CD4-positive, alpha-beta T cell (primary cell): ENCODE data around the gene OLFM2. TPM values are rescaled to one million over a fixed set of nuclear protein-coding genes. Genes with fewer than 3 reads are reported as not detected.
A peak's percentile ranks its signal among the peaks of the same experiment; 100 is the strongest.

Source experiments
- ATAC-seq: fragments of 200-7000 bp; cut with Tn5 transposase; one replicate; pipeline ENCODE4 v1.10.0; 2022; ENCODE audit warnings: mild to moderate bottlenecking; ENCODE audit not compliant: poor library complexity
- CTCF ChIA-PET: fragments of 350-600 bp; sonication (Branson Sonifier 250); formaldehyde crosslinking; loops from one replicate; lab custom pipeline; 2021; ENCODE audit warnings: antibody characterized with exemption, inconsistent platforms; lab: Charles Lee
- POLR2A ChIA-PET: fragments of 350-600 bp; sonication (Branson Sonifier 250); formaldehyde crosslinking; loops from one replicate; lab custom pipeline; 2021; ENCODE audit warnings: antibody characterized with exemption, inconsistent platforms; lab: Charles Lee
- DNase-seq, 14 experiments: peaks; one replicate each; pipeline ENCODE4 v3.0.0-alpha.2; 2013 to 2020; ENCODE audit warnings: mixed read lengths in 2 of 14
- H3K27ac ChIP-seq, 2 donors: one replicate each; pipeline versions ENCODE4 v1.5.1 to v1.7.0; 2013; ENCODE audit warnings: low read length in 2 of 2, low read depth in 1 of 2, mild to moderate bottlenecking in 1 of 2
- H3K27me3 ChIP-seq, 2 experiments: 1 replicate in 1 of 2; 2 replicates in 1 of 2; pipeline versions ENCODE4 v1.6.1 to v1.7.0; 2013; ENCODE audit warnings: low read length in 2 of 2, control low read depth in 1 of 2, mild to moderate bottlenecking in 1 of 2, moderate library complexity in 1 of 2; ENCODE audit not compliant: insufficient read depth in 2 of 2, control insufficient read depth in 1 of 2
- H3K36me3 ChIP-seq: one replicate; pipeline ENCODE4 v1.6.1; 2013; ENCODE audit warnings: low read length, control low read depth; ENCODE audit not compliant: insufficient read depth
- H3K4me1 ChIP-seq: one replicate; pipeline ENCODE4 v1.6.1; 2013; ENCODE audit warnings: low read length, control low read depth; ENCODE audit not compliant: insufficient read depth
- H3K4me3 ChIP-seq: one replicate; pipeline ENCODE4 v1.5.1; 2013; ENCODE audit warnings: mild to moderate bottlenecking, low read length, moderate library complexity
- H3K9me3 ChIP-seq, 2 experiments: 1 replicate in 1 of 2; 2 replicates in 1 of 2; pipeline versions ENCODE4 v1.6.1 to v1.7.0; 2013; ENCODE audit warnings: low read length in 2 of 2, mild to moderate bottlenecking in 2 of 2, control low read depth in 1 of 2, moderate library complexity in 1 of 2; ENCODE audit not compliant: control insufficient read depth in 1 of 2, insufficient read depth in 1 of 2
- H3K27ac Mint-ChIP-seq: one replicate; pipeline ENCODE4 v1.8.0; 2020; ENCODE audit warnings: mixed read lengths
- H3K27me3 Mint-ChIP-seq: one replicate; pipeline ENCODE4 v1.8.0; 2021; ENCODE audit warnings: mixed read lengths
- H3K36me3 Mint-ChIP-seq: one replicate; pipeline ENCODE4 v1.8.0; 2021; ENCODE audit warnings: low read depth, mixed read lengths
- H3K4me1 Mint-ChIP-seq: one replicate; pipeline ENCODE4 v1.8.0; 2021; ENCODE audit warnings: low read depth, mixed read lengths
- H3K4me3 Mint-ChIP-seq: one replicate; pipeline ENCODE4 v1.8.0; 2020; ENCODE audit warnings: mild to moderate bottlenecking, mixed read lengths
- H3K9me3 Mint-ChIP-seq: one replicate; pipeline ENCODE4 v1.8.0; 2020; ENCODE audit warnings: mixed read lengths
- CTCF ChIP-seq: fragments of 200-600 bp; IDR thresholded peaks from one replicate; pipeline ENCODE4 v1.8.0; 2022; ENCODE audit warnings: antibody characterized with exemption, mild to moderate bottlenecking
- intact Hi-C, 2 experiments: fragments of 100-400 bp; cut with DNase I in 1 of 2; cut with micrococcal nuclease in 1 of 2; formaldehyde crosslinking; loops; one replicate each; pipeline versions ENCODE4 v1.15.1 to v1.9.0; 2023 to 2025; cut with DNase I, micrococcal nuclease
- total RNA-seq, 174 experiments: library from RNA in 2 of 174; stranded (reverse) in 2 of 174; gene quantifications; one replicate each; pipeline ENCODE4 v1.2.3 and lab custom pipeline; 2021 to 2026

OLFM2 gene
- total RNA-seq, 2 experiments from 2014 or later, result 4.1 to 4.8 TPM

- Mint-ChIP-seq H3K27ac (peak overlapping the region; percentile 92), H3K4me1 (peaks cover 36% of the 10 kb centered on the region), H3K9me3 (no peaks in the 10 kb centered on the region), H3K27me3 (no peaks in the 10 kb centered on the region), H3K36me3 (peaks cover 42% of the 10 kb centered on the region), H3K4me3 (peak overlapping the region; percentile 95)
- ATAC-seq (peak; percentile 13), DNase-seq (no peak)
- CTCF ChIA-PET, result interaction anchor here (1.0 kb wide), 1 partner anchor 614 kb away, joined by 3 read pairs; no protein-coding TSS in a partner anchor
- intact Hi-C loops, result loop anchor here (1.0 to 5.0 kb wide), 6 partner anchors 8 to 52 kb away; partner anchors contain the start of genes PIN1 (in 1 of the 2), UBL5 (in 1 of the 2) and ZNF846 (in 1 of the 2)
- Histone ChIP-seq H3K27ac (peak overlapping the region; percentile 48 to 97), H3K4me1 (peaks cover 25% of the 10 kb centered on the region), H3K9me3 (peaks cover 0 to 7% of the 10 kb centered on the region in 2 experiments), H3K27me3 (no peaks in the 10 kb centered on the region), H3K36me3 (peaks cover 5% of the 10 kb centered on the region), H3K4me3 (peak overlapping the region; percentile 95)
- TF ChIP-seq CTCF, result no peak
- POLR2A ChIA-PET, result interaction anchor here (0.7 to 2.0 kb wide), 8 partner anchors 9 to 145 kb away, joined by 3 to 11 read pairs (median 4); partner anchors contain the start of genes PIN1, UBL5, ZNF562 and ZNF846
These were observed 116.8 kb downstream of the OLFM2 start for GRCh38 chr19:9819596-9819909.

GRCh38 chr19:9818734-9819595, 117.3 kb downstream of the OLFM2 start, which contains the start of gene FBXL12:
TSS of gene FBXL12 (minus strand) at chr19:9819079. CDS start at chr19:9818813, 266 bp downstream.
- H3K36me3 Mint-ChIP-seq, result peaks cover 45% of the 10 kb centered on the region
- peaks cover 0 to 7% of the 10 kb centered on the region in 2 experiments for H3K9me3 ChIP-seq
- H3K4me3 ChIP-seq, result peak within 1 kb of the TSS; percentile 95
- peak within 1 kb of the TSS; percentile 92 for H3K27ac Mint-ChIP-seq
- no peak for TF ChIP-seq CTCF
- H3K9me3 Mint-ChIP-seq, result no peaks in the 10 kb centered on the region
- H3K4me1 ChIP-seq, result peaks cover 25% of the 10 kb centered on the region
- ATAC-seq, result peak; percentile 90
- no peaks in the 10 kb centered on the region for H3K27me3 Mint-ChIP-seq
- no peaks in the 10 kb centered on the region for H3K27me3 ChIP-seq
- ChIA-PET POLR2A (interaction anchor here (0.7 to 2.0 kb wide), 10 partner anchors 9 to 1633 kb away, joined by 3 to 11 read pairs (median 4); partner anchors contain the start of genes PIN1, UBL5, ZNF562 and ZNF846), CTCF (interaction anchor here (0.5 to 1.0 kb wide), 2 partner anchors 614 to 1039 kb away, joined by 3 to 4 read pairs; no protein-coding TSS in a partner anchor)
- H3K4me1 Mint-ChIP-seq, result peaks cover 37% of the 10 kb centered on the region
- DNase-seq, result peak; percentile 100
- H3K4me3 Mint-ChIP-seq, result peak within 1 kb of the TSS; percentile 95
- intact Hi-C loops, result loop anchor here (1.0 to 5.0 kb wide), 6 partner anchors 8 to 52 kb away; partner anchors contain the start of genes PIN1 (in 1 of the 2), UBL5 (in 1 of the 2) and ZNF846 (in 1 of the 2)
- peaks cover 5% of the 10 kb centered on the region for H3K36me3 ChIP-seq
- H3K27ac ChIP-seq, result peak within 1 kb of the TSS; percentile 97 to 100

- Mint-ChIP-seq H3K9me3 (no peaks in the 10 kb centered on the region), H3K27me3 (no peaks in the 10 kb centered on the region)
These were observed 118.1 kb downstream of the OLFM2 start for GRCh38 chr19:9818175-9818733.

More at GRCh38 chr19:9818175-9818733, 118.1 kb downstream of the OLFM2 start:
- peaks cover 3% of the 10 kb centered on the region for H3K36me3 ChIP-seq
- peaks cover 0 to 7% of the 10 kb centered on the region in 2 experiments for H3K9me3 ChIP-seq
- no peaks in the 10 kb centered on the region for H3K27me3 ChIP-seq
- POLR2A ChIA-PET, result interaction anchor here (0.6 to 2.0 kb wide), 9 partner anchors 9 to 1634 kb away, joined by 3 to 11 read pairs (median 4); partner anchors contain the start of genes PIN1, UBL5 and ZNF846
- H3K4me3 Mint-ChIP-seq, result peak overlapping the region; percentile 95
- peak overlapping the region; percentile 95 for H3K4me3 ChIP-seq
- peak overlapping the region; percentile 97 to 100 for H3K27ac ChIP-seq
- CTCF ChIA-PET, result interaction anchor here (0.5 to 1.0 kb wide), 2 partner anchors 613 to 1040 kb away, joined by 3 to 4 read pairs; no protein-coding TSS in a partner anchor
- H3K36me3 Mint-ChIP-seq, result peaks cover 48% of the 10 kb centered on the region
- no peak for TF ChIP-seq CTCF
- DNase-seq (no peak), ATAC-seq (no peak)
- peaks cover 25% of the 10 kb centered on the region for H3K4me1 ChIP-seq
- intact Hi-C loops, result loop anchor here (2.0 to 5.0 kb wide), 2 partner anchors 21 to 51 kb away; partner anchors contain the start of gene ZNF846 (in 1 of the 2)
- peaks cover 40% of the 10 kb centered on the region for H3K4me1 Mint-ChIP-seq
- H3K27ac Mint-ChIP-seq, result peak overlapping the region; percentile 92
